Osteoblast (primary cell): Measurements from ENCODE around the gene BOLA1. TPM values are rescaled to one million over a fixed set of nuclear protein-coding genes. Genes with fewer than 3 reads are reported as not detected.
"Not testable (repeated sequence)": the region's sequence is repeated elsewhere in the genome, so short reads cannot be mapped to it uniquely, and the experiment has no call there.

Experiments
- DNase-seq: peaks from one replicate; pipeline ENCODE4 v3.0.0; 2011; ENCODE audit warnings: low spot score, mixed read lengths; ENCODE audit not compliant: insufficient read length; ENCODE audit errors: missing footprints
- H2AFZ ChIP-seq: 2 replicates; pipeline ENCODE4 v1.6.0; 2011; ENCODE audit warnings: mild to moderate bottlenecking, low read length
- H3K27ac ChIP-seq: 2 replicates; pipeline ENCODE4 v1.5.1; 2011; ENCODE audit warnings: mild to moderate bottlenecking, low read depth, low read length, moderate library complexity
- H3K27me3 ChIP-seq: 2 replicates; pipeline ENCODE4 v1.6.0; 2012; ENCODE audit warnings: mild to moderate bottlenecking, control low read depth, inconsistent platforms, low read length, moderate library complexity; ENCODE audit not compliant: insufficient read depth
- H3K36me3 ChIP-seq: 2 replicates; pipeline ENCODE4 v1.5.1; 2011; ENCODE audit warnings: mild to moderate bottlenecking, low read length, control low read depth, moderate library complexity; ENCODE audit not compliant: insufficient read depth
- H3K4me1 ChIP-seq: 2 replicates; pipeline ENCODE4 v1.5.1; 2011; ENCODE audit warnings: mild to moderate bottlenecking, low read length, control low read depth, moderate library complexity; ENCODE audit not compliant: insufficient read depth
- H3K4me2 ChIP-seq: 2 replicates; pipeline ENCODE4 v1.6.0; 2011; ENCODE audit warnings: mild to moderate bottlenecking, low read length; ENCODE audit not compliant: insufficient read depth
- H3K4me3 ChIP-seq: fragments of 200-600 bp; sonication (generic); 3 replicates; pipeline ENCODE4 v1.5.1; 2012; ENCODE audit warnings: mild to moderate bottlenecking, low read length, inconsistent platforms; ENCODE audit not compliant: insufficient read depth
- H3K79me2 ChIP-seq: 2 replicates; pipeline ENCODE4 v1.6.0; 2012; ENCODE audit warnings: mild to moderate bottlenecking, low read length, control low read depth, inconsistent platforms; ENCODE audit not compliant: insufficient read depth
- H3K9me3 ChIP-seq: 2 replicates; pipeline ENCODE4 v1.5.1; 2011; ENCODE audit warnings: low read depth, low read length, control low read depth
- H4K20me1 ChIP-seq: 2 replicates; pipeline ENCODE4 v1.6.0; 2012; ENCODE audit warnings: mild to moderate bottlenecking, low read length, control low read depth; ENCODE audit not compliant: insufficient read depth
- total RNA-seq: library from RNA; depleted of rRNA; stranded (reverse); fragments of >200 nt; gene quantifications from 2 replicates; pipeline ENCODE4 v1.2.3, GENCODE V29; 2012
- TF ChIP-seq, protein P1 (sequence below): IDR thresholded peaks from 2 replicates; pipeline ENCODE4 v1.5.1; 2011; ENCODE audit warnings: mild to moderate bottlenecking, low read depth, low read length, moderate library complexity; ENCODE audit errors: extremely low read depth

Gene BOLA1, protein sequence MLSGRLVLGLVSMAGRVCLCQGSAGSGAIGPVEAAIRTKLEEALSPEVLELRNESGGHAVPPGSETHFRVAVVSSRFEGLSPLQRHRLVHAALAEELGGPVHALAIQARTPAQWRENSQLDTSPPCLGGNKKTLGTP
- total RNA-seq: 6.9 and 7.7 TPM in 2 replicates

DNA sequence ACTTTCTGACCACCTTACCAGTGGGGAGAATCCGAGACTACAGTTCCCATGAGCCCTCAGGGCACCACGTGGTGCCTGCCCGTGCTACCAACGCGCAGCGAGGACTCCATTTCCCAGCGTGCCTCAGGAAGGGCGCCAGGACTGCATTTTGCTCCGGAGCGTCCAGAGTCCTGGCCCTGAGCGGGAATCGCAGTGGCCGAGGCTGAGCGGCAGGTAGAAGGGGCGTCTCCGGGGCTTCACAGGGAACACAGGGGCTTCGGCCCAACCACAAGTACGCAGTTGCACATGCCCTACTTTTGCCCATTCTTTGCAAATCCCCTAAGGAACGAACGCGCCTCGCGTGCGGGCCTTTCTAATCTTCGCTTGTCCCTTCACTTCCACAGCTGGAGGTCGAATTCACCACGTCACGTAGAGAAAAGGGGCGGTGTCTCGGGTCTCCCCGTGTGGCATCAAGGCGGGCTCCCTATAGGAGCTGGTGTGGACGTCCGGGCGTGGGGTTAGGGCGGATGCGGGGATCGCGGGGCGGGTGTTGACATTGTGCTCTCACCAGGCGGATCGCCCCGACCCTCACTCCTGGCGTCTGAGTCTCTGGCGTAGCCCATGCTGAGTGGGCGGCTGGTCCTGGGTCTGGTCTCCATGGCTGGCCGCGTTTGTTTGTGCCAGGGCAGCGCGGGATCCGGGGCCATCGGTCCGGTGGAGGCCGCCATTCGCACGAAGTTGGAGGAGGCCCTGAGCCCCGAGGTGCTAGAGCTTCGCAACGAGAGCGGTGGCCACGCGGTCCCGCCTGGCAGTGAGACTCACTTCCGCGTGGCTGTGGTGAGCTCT lies at the start of gene BOLA1:
Gene BOLA1 (plus strand): TSS at position 109 of the 825 bp plus-strand sequence. CDS start 492 bp downstream, at position 601.
- Histone ChIP-seq H3K9me3 (no peaks in the 10 kb centered on the region), H3K4me3 (peak within 1 kb of the TSS; percentile 75), H4K20me1 (no peaks in the 10 kb centered on the region), H3K79me2 (peaks cover 3% of the 10 kb centered on the region), H3K4me1 (peaks cover 7% of the 10 kb centered on the region), H2AFZ (peak within 1 kb of the TSS; percentile 95), H3K27me3 (no peaks in the 10 kb centered on the region), H3K36me3 (no peaks in the 10 kb centered on the region), H3K4me2 (peak within 1 kb of the TSS; percentile 87), H3K27ac (peak within 1 kb of the TSS; percentile 76)
- peak; percentile 98 for DNase-seq
- TF ChIP-seq, protein P1, sequence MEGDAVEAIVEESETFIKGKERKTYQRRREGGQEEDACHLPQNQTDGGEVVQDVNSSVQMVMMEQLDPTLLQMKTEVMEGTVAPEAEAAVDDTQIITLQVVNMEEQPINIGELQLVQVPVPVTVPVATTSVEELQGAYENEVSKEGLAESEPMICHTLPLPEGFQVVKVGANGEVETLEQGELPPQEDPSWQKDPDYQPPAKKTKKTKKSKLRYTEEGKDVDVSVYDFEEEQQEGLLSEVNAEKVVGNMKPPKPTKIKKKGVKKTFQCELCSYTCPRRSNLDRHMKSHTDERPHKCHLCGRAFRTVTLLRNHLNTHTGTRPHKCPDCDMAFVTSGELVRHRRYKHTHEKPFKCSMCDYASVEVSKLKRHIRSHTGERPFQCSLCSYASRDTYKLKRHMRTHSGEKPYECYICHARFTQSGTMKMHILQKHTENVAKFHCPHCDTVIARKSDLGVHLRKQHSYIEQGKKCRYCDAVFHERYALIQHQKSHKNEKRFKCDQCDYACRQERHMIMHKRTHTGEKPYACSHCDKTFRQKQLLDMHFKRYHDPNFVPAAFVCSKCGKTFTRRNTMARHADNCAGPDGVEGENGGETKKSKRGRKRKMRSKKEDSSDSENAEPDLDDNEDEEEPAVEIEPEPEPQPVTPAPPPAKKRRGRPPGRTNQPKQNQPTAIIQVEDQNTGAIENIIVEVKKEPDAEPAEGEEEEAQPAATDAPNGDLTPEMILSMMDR: no peak

DNA sequence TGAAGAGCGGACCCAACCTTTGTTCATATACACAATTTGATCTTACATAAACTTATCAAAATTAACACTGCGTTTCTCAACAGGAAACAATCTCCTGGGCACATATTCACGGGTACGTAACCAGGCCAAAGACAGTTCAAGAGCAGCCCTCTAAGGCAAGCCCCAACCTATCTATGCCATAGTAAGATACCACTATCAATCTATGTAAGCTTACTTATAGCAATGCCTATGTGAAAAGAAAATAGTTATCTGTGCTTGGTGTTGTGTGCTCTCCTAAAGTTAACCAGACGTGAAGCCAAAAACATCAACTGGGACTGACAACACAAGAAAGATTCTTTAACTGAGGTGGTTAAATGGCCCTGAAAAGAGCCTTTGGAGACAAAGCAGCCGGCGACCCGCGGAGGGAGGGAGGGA lies 49.4 kb upstream of the BOLA1 start:
- no peaks in the 10 kb centered on the region for H3K36me3 ChIP-seq
- H3K27me3 ChIP-seq: no peaks in the 10 kb centered on the region
- H2AFZ ChIP-seq: peak overlapping the region; percentile 8
- H3K27ac ChIP-seq: peak overlapping the region; percentile 66
- peak overlapping the region; percentile 88 for H3K4me2 ChIP-seq
- H3K79me2 ChIP-seq: peaks cover 49% of the 10 kb centered on the region
- TF ChIP-seq, protein P1: no peak
- peaks cover 18% of the 10 kb centered on the region for H3K4me1 ChIP-seq
- no peaks in the 10 kb centered on the region for H3K9me3 ChIP-seq
- no peak for DNase-seq
- H3K4me3 ChIP-seq: peak overlapping the region; percentile 68
- peaks cover 15% of the 10 kb centered on the region for H4K20me1 ChIP-seq

DNA sequence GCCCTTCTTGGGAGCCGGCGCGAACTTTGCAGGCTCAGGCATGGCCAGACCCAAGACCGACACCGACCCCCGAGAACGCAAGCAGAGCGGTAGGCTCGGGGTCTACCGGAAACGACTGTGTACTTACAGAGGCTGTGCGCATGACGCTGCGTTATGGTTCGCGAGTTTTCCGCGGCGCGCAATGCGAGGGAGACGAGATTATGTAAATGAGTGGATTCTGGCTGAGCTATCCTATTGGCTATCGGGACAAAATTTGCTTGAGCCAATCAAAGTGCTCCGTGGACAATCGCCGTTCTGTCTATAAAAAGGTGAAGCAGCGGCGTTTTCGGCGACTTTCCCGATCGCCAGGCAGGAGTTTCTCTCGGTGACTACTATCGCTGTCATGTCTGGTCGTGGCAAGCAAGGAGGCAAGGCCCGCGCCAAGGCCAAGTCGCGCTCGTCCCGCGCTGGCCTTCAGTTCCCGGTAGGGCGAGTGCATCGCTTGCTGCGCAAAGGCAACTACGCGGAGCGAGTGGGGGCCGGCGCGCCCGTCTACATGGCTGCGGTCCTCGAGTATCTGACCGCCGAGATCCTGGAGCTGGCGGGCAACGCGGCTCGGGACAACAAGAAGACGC lies 48.5 kb upstream of the BOLA1 start:
- not testable (repeated sequence) for DNase-seq

DNA sequence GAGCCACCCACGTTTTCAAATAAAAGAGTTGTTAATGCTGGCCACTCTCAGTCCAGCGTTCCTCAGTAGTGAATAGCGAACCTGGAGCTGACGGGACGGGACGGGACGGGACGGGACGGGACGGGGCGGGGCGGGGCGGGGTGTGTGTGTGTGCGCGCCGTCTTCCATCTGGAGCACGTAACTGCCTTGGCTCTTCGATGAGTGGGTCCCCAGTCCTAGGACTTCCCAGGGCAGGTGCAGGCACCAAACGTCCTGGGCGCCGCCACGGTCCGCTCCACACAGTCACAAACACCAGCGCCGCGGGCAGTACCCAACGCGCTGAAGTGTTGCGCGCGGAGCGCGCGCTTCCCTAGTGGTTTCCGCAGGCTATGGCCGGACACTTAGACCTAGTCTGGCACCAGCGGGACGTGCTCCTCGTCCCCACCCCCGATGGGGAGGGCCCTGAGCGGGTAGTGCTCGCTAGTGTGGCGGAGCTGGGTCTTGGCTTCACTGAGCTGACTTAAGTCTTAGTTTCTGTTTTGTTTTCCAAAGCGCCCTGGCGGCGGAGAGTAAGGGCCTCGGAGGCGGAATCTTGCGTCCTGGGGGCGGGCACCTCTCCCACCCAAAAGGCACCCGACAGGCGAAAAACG lies 47.7 kb upstream of the BOLA1 start:
- H3K79me2 ChIP-seq: peaks cover 33% of the 10 kb centered on the region
- H3K4me3 ChIP-seq, H3K36me3 ChIP-seq, H3K27ac ChIP-seq, H3K4me2 ChIP-seq, H3K9me3 ChIP-seq, H3K27me3 ChIP-seq, DNase-seq, H2AFZ ChIP-seq: not testable (repeated sequence)
- H4K20me1 ChIP-seq: peaks cover 15% of the 10 kb centered on the region
- H3K4me1 ChIP-seq: peaks cover 18% of the 10 kb centered on the region

More for the DNA sequence above, 48.5 kb upstream of the BOLA1 start:
- not testable (repeated sequence) for H3K4me3 ChIP-seq, H2AFZ ChIP-seq, H3K27ac ChIP-seq, H3K27me3 ChIP-seq, H3K9me3 ChIP-seq, H3K4me2 ChIP-seq, H3K36me3 ChIP-seq
- peaks cover 40% of the 10 kb centered on the region for H3K79me2 ChIP-seq
- peaks cover 15% of the 10 kb centered on the region for H4K20me1 ChIP-seq
- peaks cover 18% of the 10 kb centered on the region for H3K4me1 ChIP-seq

DNA sequence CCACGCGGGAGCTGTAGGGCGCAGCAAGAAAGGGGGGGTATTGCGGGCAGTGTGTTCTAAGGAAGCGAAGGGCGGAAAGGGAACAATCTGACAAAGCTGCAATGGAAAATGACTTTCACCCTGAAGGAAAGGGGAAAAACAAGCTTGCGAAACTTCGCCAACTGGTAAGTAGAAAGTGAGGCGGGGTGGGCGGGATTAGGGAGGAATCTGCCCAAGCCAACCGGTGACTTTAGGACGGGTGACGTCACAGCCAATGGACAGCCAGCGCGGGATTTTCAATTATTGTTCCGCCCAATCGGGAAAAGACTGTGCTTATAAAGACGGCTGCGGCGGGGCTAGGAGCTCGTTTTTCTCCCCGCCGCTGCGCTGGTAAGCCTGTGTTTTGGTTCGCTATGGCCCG lies 47.1 kb upstream of the BOLA1 start:
- peaks cover 27% of the 10 kb centered on the region for H3K79me2 ChIP-seq
- H3K9me3 ChIP-seq, H3K4me3 ChIP-seq, H3K36me3 ChIP-seq, H3K27ac ChIP-seq, H3K27me3 ChIP-seq, DNase-seq, H3K4me2 ChIP-seq, H2AFZ ChIP-seq: not testable (repeated sequence)
- H3K4me1 ChIP-seq: peaks cover 18% of the 10 kb centered on the region
- H4K20me1 ChIP-seq: peaks cover 13% of the 10 kb centered on the region

DNA sequence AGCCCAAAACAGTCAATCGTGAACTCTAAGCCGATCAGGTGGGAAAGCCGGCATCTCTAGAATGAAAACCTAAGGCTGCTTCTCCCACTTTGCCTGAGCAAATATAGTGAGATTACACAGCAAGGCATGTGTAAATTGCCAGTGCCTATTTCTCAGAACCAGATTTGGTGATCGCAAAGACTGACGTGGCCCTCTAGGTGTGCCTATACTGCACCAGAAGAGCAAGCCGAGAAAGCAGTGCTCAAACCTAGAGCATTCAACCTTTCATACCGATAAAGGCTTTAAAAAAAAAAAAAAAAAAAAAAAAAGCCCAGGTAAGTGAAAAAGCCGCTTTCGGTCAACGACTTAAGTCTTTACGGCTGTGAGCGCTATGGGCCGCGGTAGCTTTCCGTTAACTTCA lies 39.1 kb upstream of the BOLA1 start:
- not testable (repeated sequence) for H4K20me1 ChIP-seq, H3K27me3 ChIP-seq, H3K4me1 ChIP-seq, H3K4me2 ChIP-seq, H3K4me3 ChIP-seq, H3K79me2 ChIP-seq, H3K27ac ChIP-seq, DNase-seq, H3K36me3 ChIP-seq, H3K9me3 ChIP-seq, H2AFZ ChIP-seq
